HepG2 (cell line): ENCODE measurements around the gene TBCD. TPM values are rescaled to one million over a fixed set of nuclear protein-coding genes. Genes with fewer than 3 reads are reported as not detected.

ENCODE experiments used
- ATAC-seq: fragments of 200-7000 bp; cut with Tn5 transposase; 3 replicates; pipeline ENCODE4 v1.9.1; 2020; ENCODE audit warnings: mild to moderate bottlenecking, moderate library complexity
- BruUV-seq: library from RNA; stranded (reverse); fragments of 400-500 nt; replicated peaks from 2 replicates; lab custom pipeline; 2021; lab: Mats Ljungman, UMichigan
- CTCF ChIA-PET: fragments of 300-600 bp; formaldehyde crosslinking; extraction: SDS; loops from one replicate; lab custom pipeline; 2021; ENCODE audit warnings: low total read pairs, inconsistent platforms, low intra/inter-chr PET ratio; lab: Yijun Ruan, JAX
- POLR2A ChIA-PET: fragments of 350-600 bp; sonication (Branson Sonifier 250); formaldehyde crosslinking; loops from one replicate; lab custom pipeline; 2020; ENCODE audit warnings: antibody characterized with exemption, inconsistent platforms; lab: Yijun Ruan, JAX
- DNase-seq: peaks from one replicate; pipeline ENCODE4 v3.0.0-alpha.2; 2015; ENCODE audit warnings: low spot score
- FAIRE-seq: peaks from 3 replicates; lab custom pipeline; 2011; peaks lifted over from hg19 to GRCh38; lab: Jason Lieb, UNC
- H2AFZ ChIP-seq: one replicate; pipeline ENCODE4 v1.6.1; 2011; ENCODE audit warnings: low read length, inconsistent platforms
- H3K27ac ChIP-seq: fragments of 300-600 bp; 3 replicates; pipeline ENCODE4 v1.8.0; 2011; ENCODE audit warnings: mixed run types, mild to moderate bottlenecking, mixed read lengths, low read length, inconsistent platforms; ENCODE audit not compliant: insufficient read depth; ENCODE audit errors: extremely low read length
- H3K27me3 ChIP-seq, 2 experiments: fragments of 200-600 bp in 1 of 2; 2 replicates in 1 of 2; 3 replicates in 1 of 2; pipeline versions ENCODE4 v1.6.0 to v1.8.0; 2011; ENCODE audit warnings: low read length in 2 of 2, mild to moderate bottlenecking in 2 of 2, moderate library complexity in 2 of 2, inconsistent platforms in 1 of 2; ENCODE audit not compliant: insufficient read depth in 2 of 2, control insufficient read depth in 1 of 2
- H3K36me3 ChIP-seq, 2 experiments: fragments of 200-600 bp in 1 of 2; replicated peaks in 1 of 2; 2 replicates in 1 of 2; 3 replicates in 1 of 2; pipeline versions ENCODE4 v1.5.1 to v1.8.0; 2011; ENCODE audit warnings: low read length in 2 of 2, inconsistent platforms in 1 of 2; ENCODE audit not compliant: insufficient read depth in 2 of 2, control insufficient read depth in 1 of 2
- H3K4me1 ChIP-seq: 2 replicates; pipeline ENCODE4 v1.5.1; 2012; ENCODE audit warnings: low read length, inconsistent platforms; ENCODE audit not compliant: insufficient read depth
- H3K4me2 ChIP-seq: 2 replicates; pipeline ENCODE4 v1.6.0; 2011; ENCODE audit warnings: low read depth, low read length, inconsistent platforms
- H3K4me3 ChIP-seq, 3 experiments: fragments of 200-600 bp in 1 of 3; sonication (generic), shearing (Covaris generic) in 1 of 3; replicated peaks in 1 of 3; 2 replicates each; pipeline ENCODE4 v1.5.1; 2011 to 2016; ENCODE audit warnings: low read length in 3 of 3, inconsistent platforms in 2 of 3, low read depth in 2 of 3, mild to moderate bottlenecking in 2 of 3, control low read depth in 1 of 3, mixed read lengths in 1 of 3; ENCODE audit not compliant: insufficient read depth in 1 of 3
- H3K79me2 ChIP-seq: one replicate; pipeline ENCODE4 v1.6.1; 2011; ENCODE audit warnings: low read length, inconsistent platforms; ENCODE audit not compliant: insufficient read depth
- H3K9ac ChIP-seq: 2 replicates; pipeline ENCODE4 v1.6.0; 2011; ENCODE audit warnings: mild to moderate bottlenecking, low read depth, low read length, inconsistent platforms; ENCODE audit not compliant: insufficient read depth
- H3K9me3 ChIP-seq: 2 replicates; pipeline ENCODE4 v1.5.1; 2012; ENCODE audit warnings: mild to moderate bottlenecking, low read length
- H4K20me1 ChIP-seq: 2 replicates; pipeline ENCODE4 v1.6.0; 2011; ENCODE audit warnings: inconsistent platforms, mild to moderate bottlenecking, low read length, moderate library complexity; ENCODE audit not compliant: insufficient read depth
- CAMTA2 ChIP-seq: sonication (generic); formaldehyde crosslinking; IDR thresholded peaks from 2 replicates; pipeline ENCODE4 v1.4.0; 2020; ENCODE audit warnings: mild to moderate bottlenecking, missing genetic modification reagents, borderline replicate concordance
- HNRNPL ChIP-seq: fragments of 200-400 bp; formaldehyde crosslinking; IDR thresholded peaks from 2 replicates; pipeline ENCODE4 v1.6.1; 2017; ENCODE audit warnings: mild to moderate bottlenecking, low read depth, low read length
- HOXA3 ChIP-seq: sonication (generic); formaldehyde crosslinking; IDR thresholded peaks from 2 replicates; pipeline ENCODE4 v1.5.0; 2020; ENCODE audit warnings: missing genetic modification reagents
- MIXL1 ChIP-seq: IDR thresholded peaks from 2 replicates; pipeline ENCODE4 v1.6.1; 2016
- NCOA1 ChIP-seq: sonication (generic); formaldehyde crosslinking; IDR thresholded peaks from 2 replicates; pipeline ENCODE4 v1.9.0; 2021; ENCODE audit warnings: missing genetic modification reagents
- NCOA2 ChIP-seq: sonication (generic); formaldehyde crosslinking; IDR thresholded peaks from 2 replicates; pipeline ENCODE4 v1.8.0; 2022; ENCODE audit warnings: inconsistent platforms
- NR2C2 ChIP-seq: sonication (generic); formaldehyde crosslinking; IDR thresholded peaks from 2 replicates; pipeline ENCODE4 v1.4.0; 2020; ENCODE audit warnings: missing genetic modification reagents, mild to moderate bottlenecking, moderate library complexity, borderline replicate concordance
- PPARG ChIP-seq: conservative IDR thresholded peaks from 2 replicates; pipeline ENCODE4 v1.6.1; 2016; ENCODE audit warnings: missing biosample characterization, missing genetic modification reagents
- REST ChIP-seq, 2 experiments: IDR thresholded peaks; 2 replicates each; pipeline ENCODE4 v1.6.1; 2011 to 2012; ENCODE audit warnings: low read length in 2 of 2, borderline replicate concordance in 1 of 2, low read depth in 1 of 2, mild to moderate bottlenecking in 1 of 2, moderate library complexity in 1 of 2
- WGBS: methylation state at CpG from one replicate; pipeline ENCODE4 v1.1.6; 2017; ENCODE audit warnings: low lambda C conversion rate; 5-methylcytosine and 5-hydroxymethylcytosine counted together
- in situ Hi-C: cut with HindIII; loops from 2 replicates; pipeline ENCODE4 v1.10.0; 2017; ENCODE audit warnings: low pct_unique_long_range_greater_than_20kb; ENCODE audit not compliant: extremely low pct_ligation_motif_present
- intact Hi-C: fragments of 100-400 bp; cut with micrococcal nuclease; formaldehyde crosslinking; loops from one replicate; pipeline ENCODE4 v1.10.0; 2022; ENCODE audit not compliant: unreplicated experiment
- polyA plus RNA-seq, 8 experiments: library from polyadenylated mRNA; depleted of rRNA in 3 of 8; stranded (reverse) in 7 of 8; unstranded in 1 of 8; fragments of >200 nt; fragmentation: Illumina TruSeq in 4 of 8; extraction: Trizol in 4 of 8; gene quantifications; 2 replicates each; pipeline versions ENCODE4 v1.2.1 to v1.2.3, GENCODE V29; 2011 to 2016; ENCODE audit warnings: low read depth in 4 of 8, missing spikeins in 1 of 8, mixed read lengths in 1 of 8; ENCODE audit not compliant: insufficient read depth in 1 of 8
- total RNA-seq, 5 experiments: library from RNA; depleted of rRNA; stranded (reverse); fragments of >200 nt; fragmentation: Illumina TruSeq; extraction: Trizol; gene quantifications; 2 replicates each; pipeline ENCODE4 v1.2.3, GENCODE V29; 2016; ENCODE audit warnings: low read depth in 1 of 5
- TF ChIP-seq, protein P1 (sequence below): sonication (generic); formaldehyde crosslinking; IDR thresholded peaks from 2 replicates; pipeline ENCODE4 v1.5.0; 2020; ENCODE audit warnings: mild to moderate bottlenecking, missing genetic modification reagents
- TF ChIP-seq, protein P2 (sequence below): sonication (generic); formaldehyde crosslinking; IDR thresholded peaks from 2 replicates; pipeline ENCODE4 v1.4.0; 2020; ENCODE audit warnings: mild to moderate bottlenecking, missing genetic modification reagents

TBCD gene
- total and polyA plus RNA-seq, 2 of the 13 experiments (the other 11 are each of a cell fraction or from before 2014, with no cell fraction given) = 33.9 to 54.8 TPM

DNA sequence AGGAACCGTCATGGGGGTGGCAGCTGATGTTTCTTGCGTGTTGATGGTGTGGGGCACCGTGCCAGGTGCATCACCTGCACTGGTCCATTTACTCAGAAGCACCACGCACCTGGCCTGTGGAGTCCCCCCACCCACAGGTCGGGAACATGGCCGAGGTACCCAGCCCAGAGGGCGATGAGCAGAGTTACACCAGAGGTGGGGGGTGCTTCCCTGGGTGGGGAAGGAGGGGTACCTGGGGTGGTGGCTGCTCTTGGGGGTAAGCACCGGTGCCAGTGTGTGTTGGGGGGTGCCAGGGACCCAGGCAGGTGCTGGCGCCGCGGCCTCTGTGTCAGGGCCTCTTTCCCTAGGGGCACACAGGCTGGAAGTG is 92.9 kb downstream of the TBCD start:
- Histone ChIP-seq H3K4me3 (no peak overlapping the region), H3K4me1 (peaks cover 14% of the 10 kb centered on the region)
- TF ChIP-seq, protein P1, sequence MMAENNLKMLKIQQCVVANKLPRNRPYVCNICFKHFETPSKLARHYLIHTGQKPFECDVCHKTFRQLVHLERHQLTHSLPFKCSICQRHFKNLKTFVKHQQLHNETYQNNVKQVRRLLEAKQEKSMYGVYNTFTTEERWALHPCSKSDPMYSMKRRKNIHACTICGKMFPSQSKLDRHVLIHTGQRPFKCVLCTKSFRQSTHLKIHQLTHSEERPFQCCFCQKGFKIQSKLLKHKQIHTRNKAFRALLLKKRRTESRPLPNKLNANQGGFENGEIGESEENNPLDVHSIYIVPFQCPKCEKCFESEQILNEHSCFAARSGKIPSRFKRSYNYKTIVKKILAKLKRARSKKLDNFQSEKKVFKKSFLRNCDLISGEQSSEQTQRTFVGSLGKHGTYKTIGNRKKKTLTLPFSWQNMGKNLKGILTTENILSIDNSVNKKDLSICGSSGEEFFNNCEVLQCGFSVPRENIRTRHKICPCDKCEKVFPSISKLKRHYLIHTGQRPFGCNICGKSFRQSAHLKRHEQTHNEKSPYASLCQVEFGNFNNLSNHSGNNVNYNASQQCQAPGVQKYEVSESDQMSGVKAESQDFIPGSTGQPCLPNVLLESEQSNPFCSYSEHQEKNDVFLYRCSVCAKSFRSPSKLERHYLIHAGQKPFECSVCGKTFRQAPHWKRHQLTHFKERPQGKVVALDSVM = no peak
- TF ChIP-seq HOXA3 (CRISPR knock-in tag) = no peak
- TF ChIP-seq NCOA2 (CRISPR knock-in tag) = no peak
- TF ChIP-seq, protein P2, sequence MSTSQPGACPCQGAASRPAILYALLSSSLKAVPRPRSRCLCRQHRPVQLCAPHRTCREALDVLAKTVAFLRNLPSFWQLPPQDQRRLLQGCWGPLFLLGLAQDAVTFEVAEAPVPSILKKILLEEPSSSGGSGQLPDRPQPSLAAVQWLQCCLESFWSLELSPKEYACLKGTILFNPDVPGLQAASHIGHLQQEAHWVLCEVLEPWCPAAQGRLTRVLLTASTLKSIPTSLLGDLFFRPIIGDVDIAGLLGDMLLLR (CRISPR knock-in tag) = no peak
- no peak for TF ChIP-seq NCOA1 (CRISPR knock-in tag)
- TF ChIP-seq REST (IDR thresholded peaks at IDR 0.05; ENCODE audit: borderline replicate concordance in 1 of 2, low read depth in 1 of 2, low read length in 2 of 2) = no peak
- TF ChIP-seq PPARG (CRISPR knock-in tag) = no peak
- no peak for TF ChIP-seq CAMTA2 (CRISPR knock-in tag)
- no peak for TF ChIP-seq MIXL1 (CRISPR knock-in tag)
- TF ChIP-seq NR2C2 = no peak
- TF ChIP-seq HNRNPL = no peak
- TF ChIP-seq, all 625 proteins: peak for 0
- no peak overlapping the region for H3K27ac ChIP-seq
- DNase-seq (no peak), ATAC-seq (no peak), FAIRE-seq (no peak)
- ChIA-PET CTCF (no interaction called here), POLR2A (no interaction called here)
- no peaks in the 10 kb centered on the region for H3K27me3 ChIP-seq
- H3K9me3 ChIP-seq = no peaks in the 10 kb centered on the region
- in situ Hi-C loops = no loop called here
- intact Hi-C loops = no loop called here
- peaks cover 0 to 2% of the 10 kb centered on the region in 2 experiments; a peak in 1 of 5 replicates for H3K36me3 ChIP-seq
- no peaks in the 10 kb centered on the region for H4K20me1 ChIP-seq
- H3K79me2 ChIP-seq = no peaks in the 10 kb centered on the region
- no peak overlapping the region for H3K9ac ChIP-seq
- no TSS peak for BruUV-seq
- no peak overlapping the region for H2AFZ ChIP-seq
- H3K4me2 ChIP-seq = no peak overlapping the region
- 89% methylated on average over 10 of the region's 11 CpGs for WGBS
